HEK293 (cell line): Measurements from ENCODE around the gene PRRT1B.

Experiments
- CTCF ChIA-PET: fragments of 350-600 bp; formaldehyde crosslinking; extraction: SDS; loops from one replicate; lab custom pipeline; 2021; ENCODE audit warnings: antibody characterized with exemption; lab: Yijun Ruan, JAX
- POLR2A ChIA-PET: fragments of 300-600 bp; formaldehyde crosslinking; extraction: SDS; loops from one replicate; lab custom pipeline; 2020; ENCODE audit warnings: antibody characterized with exemption, inconsistent platforms; lab: Yijun Ruan, JAX
- H3K27ac ChIP-seq: fragments of 200-500 bp; sonication (Bioruptor generic); 2 replicates; pipeline ENCODE4 v1.5.1; 2014; ENCODE audit warnings: low read depth, low read length, control low read depth, inconsistent platforms; ENCODE audit errors: extremely low read depth
- H3K36me3 ChIP-seq, 2 experiments: fragments of 200-500 bp in 1 of 2; sonication (Bioruptor generic) in 1 of 2; 1 replicate in 1 of 2; 2 replicates in 1 of 2; pipeline ENCODE4 v1.5.1; 2014 to 2017; ENCODE audit warnings: inconsistent platforms in 2 of 2, low read length in 2 of 2; ENCODE audit not compliant: control insufficient read depth in 2 of 2, insufficient read depth in 1 of 2
- H3K4me1 ChIP-seq: fragments of 200-500 bp; sonication (Bioruptor generic); 2 replicates; pipeline ENCODE4 v1.5.1; 2014; ENCODE audit warnings: mild to moderate bottlenecking, low read length, inconsistent platforms; ENCODE audit not compliant: control insufficient read depth, insufficient read depth
- H3K4me3 ChIP-seq: 2 replicates; pipeline ENCODE4 v1.5.1; 2011; ENCODE audit warnings: low read depth, mild to moderate bottlenecking, control low read depth, low read length, moderate library complexity
- H3K9me3 ChIP-seq: fragments of 200-500 bp; sonication (Bioruptor generic); 2 replicates; pipeline ENCODE4 v1.5.1; 2014; ENCODE audit warnings: low read depth, low read length, inconsistent platforms; ENCODE audit not compliant: control insufficient read depth, insufficient read depth
- GFI1B ChIP-seq: fragments of 450-650 bp; formaldehyde crosslinking; IDR thresholded peaks from 2 replicates; pipeline ENCODE4 v1.5.1; 2016; ENCODE audit warnings: missing biosample characterization, missing genetic modification characterization
- RBAK ChIP-seq: fragments of 450-650 bp; formaldehyde crosslinking; IDR thresholded peaks from 2 replicates; pipeline ENCODE4 v1.5.1; 2016; ENCODE audit warnings: missing biosample characterization, missing genetic modification characterization
- SCRT2 ChIP-seq: fragments of 450-650 bp; formaldehyde crosslinking; IDR thresholded peaks from 2 replicates; pipeline ENCODE4 v1.5.1; 2016; ENCODE audit warnings: missing biosample characterization, missing genetic modification characterization
- WT1 ChIP-seq: fragments of 450-650 bp; formaldehyde crosslinking; IDR thresholded peaks from 2 replicates; pipeline ENCODE4 v1.5.1; 2016; ENCODE audit warnings: missing biosample characterization, missing genetic modification characterization
- ZBTB48 ChIP-seq: fragments of 450-650 bp; formaldehyde crosslinking; IDR thresholded peaks from 2 replicates; pipeline ENCODE4 v1.5.1; 2016; ENCODE audit warnings: missing biosample characterization, missing genetic modification characterization
- ZBTB8A ChIP-seq: fragments of 450-650 bp; formaldehyde crosslinking; IDR thresholded peaks from 2 replicates; pipeline ENCODE4 v1.5.1; 2016; ENCODE audit warnings: missing biosample characterization, missing genetic modification characterization
- ZNF114 ChIP-seq: fragments of 450-650 bp; formaldehyde crosslinking; IDR thresholded peaks from 2 replicates; pipeline ENCODE4 v1.5.0; 2017; ENCODE audit warnings: missing biosample characterization, missing genetic modification characterization
- ZNF274 ChIP-seq, 2 experiments: fragments of 200-500 bp in 1 of 2; fragments of 450-650 bp in 1 of 2; sonication (Bioruptor generic) in 1 of 2; formaldehyde crosslinking in 1 of 2; IDR thresholded peaks; 2 replicates each; pipeline versions ENCODE4 v1.5.1 to v1.6.1; 2014 to 2016; ENCODE audit warnings: borderline replicate concordance in 1 of 2, inconsistent platforms in 1 of 2, low read length in 1 of 2, missing biosample characterization in 1 of 2, missing genetic modification characterization in 1 of 2
- ZNF311 ChIP-seq: fragments of 450-650 bp; formaldehyde crosslinking; IDR thresholded peaks from 2 replicates; pipeline ENCODE4 v1.5.1; 2017; ENCODE audit warnings: missing biosample characterization, missing genetic modification characterization, borderline replicate concordance
- ZNF664 ChIP-seq: fragments of 450-650 bp; formaldehyde crosslinking; IDR thresholded peaks from 2 replicates; pipeline ENCODE4 v1.5.1; 2016; ENCODE audit warnings: missing biosample characterization, missing genetic modification characterization
- ZSCAN23 ChIP-seq: fragments of 450-650 bp; formaldehyde crosslinking; IDR thresholded peaks from 2 replicates; pipeline ENCODE4 v1.5.1; 2016; ENCODE audit warnings: missing biosample characterization, missing genetic modification characterization
- TF ChIP-seq, protein P1 (sequence below): fragments of 450-650 bp; formaldehyde crosslinking; IDR thresholded peaks from 2 replicates; pipeline ENCODE4 v1.5.1; 2016; ENCODE audit warnings: missing biosample characterization, missing genetic modification characterization
- TF ChIP-seq, protein P2 (sequence below): IDR thresholded peaks from 2 replicates; pipeline ENCODE4 v1.6.1; 2011; ENCODE audit warnings: mild to moderate bottlenecking, low read depth, low read length, borderline replicate concordance
- TF ChIP-seq, protein P3 (sequence below): fragments of 450-650 bp; formaldehyde crosslinking; IDR thresholded peaks from 2 replicates; pipeline ENCODE4 v1.5.1; 2016; ENCODE audit warnings: missing biosample characterization, missing genetic modification characterization, borderline replicate concordance
- TF ChIP-seq, protein P4 (sequence below): fragments of 450-650 bp; formaldehyde crosslinking; optimal IDR thresholded peaks from 2 replicates; pipeline ENCODE3; 2016; ENCODE audit warnings: missing biosample characterization, mild to moderate bottlenecking, missing genetic modification characterization
- TF ChIP-seq, protein P5 (sequence below): fragments of 450-650 bp; formaldehyde crosslinking; IDR thresholded peaks from 2 replicates; pipeline ENCODE4 v1.5.1; 2016; ENCODE audit warnings: missing biosample characterization, missing genetic modification characterization, borderline replicate concordance
- TF ChIP-seq, protein P6 (sequence below): fragments of 450-650 bp; formaldehyde crosslinking; IDR thresholded peaks from 2 replicates; pipeline ENCODE4 v1.5.1; 2017; ENCODE audit warnings: missing biosample characterization, missing genetic modification characterization

The PRRT1B gene

DNA sequence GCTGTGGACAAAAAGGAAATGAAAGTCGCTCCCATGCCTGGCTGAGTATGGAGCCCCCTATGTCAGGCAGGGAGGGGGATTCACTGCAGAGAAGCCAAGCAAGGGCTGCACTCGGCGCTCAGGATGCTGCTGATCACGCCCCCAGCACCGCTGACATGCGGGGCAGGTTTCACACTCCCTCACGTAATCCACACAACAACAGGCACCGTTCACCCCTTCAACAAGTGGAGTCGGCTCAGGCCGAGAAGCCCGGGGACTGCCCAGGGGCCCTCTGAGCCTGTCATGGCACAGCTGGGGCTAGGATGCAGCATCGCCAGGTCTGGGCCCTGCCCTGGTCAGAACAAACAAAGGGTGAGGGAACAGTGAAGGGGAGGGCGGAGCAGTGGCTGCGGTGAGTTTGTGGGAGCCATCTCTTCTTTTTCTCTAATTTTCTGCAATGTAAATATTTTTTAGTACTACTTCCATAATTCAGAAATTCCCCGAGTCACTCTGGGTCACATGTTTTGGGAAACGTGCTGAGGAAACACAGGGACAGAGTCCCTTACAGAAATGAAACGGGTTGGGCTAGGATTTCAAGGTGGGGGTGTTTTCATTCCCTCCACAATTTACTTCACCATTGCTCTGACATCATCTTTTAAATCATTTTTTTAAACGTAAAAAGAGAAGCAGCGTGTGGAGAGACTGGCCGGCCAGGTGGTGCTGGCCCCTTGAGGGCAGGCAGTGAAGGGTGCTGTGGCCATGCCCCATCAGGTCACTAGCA lies 49.8 kb downstream of the PRRT1B start:
- H3K4me3 ChIP-seq = no peak overlapping the region
- H3K4me1 ChIP-seq = no peaks in the 10 kb centered on the region
- CTCF ChIA-PET = interaction anchor here (1.6 to 8.8 kb wide), 2 partner anchors 141 to 148 kb away, joined by 4 to 193 read pairs; partner anchors contain the start of gene RAPGEF1
- H3K27ac ChIP-seq = no peak overlapping the region
- TF ChIP-seq RBAK (tag by site-specific recombination) = no peak
- peak; percentile 36 for TF ChIP-seq SCRT2
- no peak for TF ChIP-seq ZSCAN23 (tag by site-specific recombination)
- TF ChIP-seq, protein P1, sequence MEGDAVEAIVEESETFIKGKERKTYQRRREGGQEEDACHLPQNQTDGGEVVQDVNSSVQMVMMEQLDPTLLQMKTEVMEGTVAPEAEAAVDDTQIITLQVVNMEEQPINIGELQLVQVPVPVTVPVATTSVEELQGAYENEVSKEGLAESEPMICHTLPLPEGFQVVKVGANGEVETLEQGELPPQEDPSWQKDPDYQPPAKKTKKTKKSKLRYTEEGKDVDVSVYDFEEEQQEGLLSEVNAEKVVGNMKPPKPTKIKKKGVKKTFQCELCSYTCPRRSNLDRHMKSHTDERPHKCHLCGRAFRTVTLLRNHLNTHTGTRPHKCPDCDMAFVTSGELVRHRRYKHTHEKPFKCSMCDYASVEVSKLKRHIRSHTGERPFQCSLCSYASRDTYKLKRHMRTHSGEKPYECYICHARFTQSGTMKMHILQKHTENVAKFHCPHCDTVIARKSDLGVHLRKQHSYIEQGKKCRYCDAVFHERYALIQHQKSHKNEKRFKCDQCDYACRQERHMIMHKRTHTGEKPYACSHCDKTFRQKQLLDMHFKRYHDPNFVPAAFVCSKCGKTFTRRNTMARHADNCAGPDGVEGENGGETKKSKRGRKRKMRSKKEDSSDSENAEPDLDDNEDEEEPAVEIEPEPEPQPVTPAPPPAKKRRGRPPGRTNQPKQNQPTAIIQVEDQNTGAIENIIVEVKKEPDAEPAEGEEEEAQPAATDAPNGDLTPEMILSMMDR (tag by site-specific recombination) = no peak
- no peaks in the 10 kb centered on the region for H3K9me3 ChIP-seq
- POLR2A ChIA-PET = no interaction called here
- H3K36me3 ChIP-seq = peaks cover 0 to 48% of the 10 kb centered on the region in 2 experiments; a peak in 2 of 3 replicates

DNA sequence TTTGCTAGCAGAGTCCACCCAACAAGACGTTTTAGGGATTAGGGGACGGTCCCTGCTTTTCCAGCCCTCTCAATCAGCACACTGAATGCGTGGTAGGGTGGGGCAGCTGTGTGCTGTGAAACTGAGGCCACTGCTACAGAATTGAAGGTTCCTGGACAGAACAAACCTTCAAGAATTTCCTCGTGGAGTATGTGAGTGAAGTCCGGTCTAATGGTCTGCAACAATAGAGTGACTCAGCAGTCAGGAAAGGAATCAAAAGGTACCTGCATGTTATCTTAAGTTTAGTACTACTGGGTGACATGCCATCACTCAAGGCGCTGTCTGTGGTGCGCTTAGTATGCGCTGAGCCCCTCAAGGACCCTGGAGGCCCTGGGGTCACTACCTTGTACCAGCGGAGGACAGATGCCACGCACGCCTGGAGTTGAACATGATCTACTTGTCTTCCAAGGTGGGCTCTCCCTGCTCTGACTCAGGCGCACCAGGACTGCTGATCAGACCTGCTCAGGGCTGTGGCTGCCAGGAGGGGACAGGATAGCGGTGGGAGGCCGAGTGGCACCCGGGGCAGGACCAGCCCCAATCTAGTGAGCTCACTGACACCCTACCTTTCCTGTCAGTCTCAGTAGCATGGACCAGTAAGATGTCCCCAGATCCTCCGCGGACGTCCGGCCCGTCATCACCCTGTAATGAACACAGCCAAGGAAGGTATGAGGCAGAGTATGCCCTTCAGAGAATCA lies 50.5 kb downstream of the PRRT1B start:
- H3K9me3 ChIP-seq = no peaks in the 10 kb centered on the region
- no peaks in the 10 kb centered on the region for H3K4me1 ChIP-seq
- H3K36me3 ChIP-seq = peaks cover 0 to 50% of the 10 kb centered on the region in 2 experiments; a peak in 2 of 3 replicates
- H3K4me3 ChIP-seq = no peak overlapping the region
- CTCF ChIA-PET = interaction anchor here (1.3 to 8.8 kb wide), 3 partner anchors 141 to 147 kb away, joined by 3 to 193 read pairs (median 4); partner anchors contain the start of gene RAPGEF1
- POLR2A ChIA-PET = no interaction called here
- no peak for TF ChIP-seq WT1 (tag by site-specific recombination)
- TF ChIP-seq ZBTB48 (tag by site-specific recombination) = 0 out of 2 replicates have a peak, but pooled peaks have one; percentile 12
- H3K27ac ChIP-seq = no peak overlapping the region

DNA sequence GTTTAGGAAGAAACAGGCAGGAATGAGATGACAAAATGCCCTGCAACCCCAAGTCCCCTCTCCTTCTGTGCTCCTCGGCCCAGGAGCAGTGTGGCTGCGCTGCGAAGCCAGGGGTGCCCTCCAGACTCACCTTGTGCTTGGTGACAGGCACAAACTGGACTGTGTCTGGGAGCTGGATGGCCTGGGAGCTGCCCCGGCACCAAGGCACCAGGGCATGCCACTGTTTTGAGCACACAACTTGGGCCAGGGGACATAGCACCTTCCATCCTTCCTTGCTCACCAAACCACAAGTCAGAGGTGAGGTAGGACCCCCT lies 51.1 kb downstream of the PRRT1B start:
- POLR2A ChIA-PET = no interaction called here
- Histone ChIP-seq H3K4me1 (no peaks in the 10 kb centered on the region), H3K36me3 (peaks cover under 1 to 53% of the 10 kb centered on the region in 2 experiments; a peak in 2 of 3 replicates), H3K4me3 (no peak overlapping the region), H3K27ac (no peak overlapping the region), H3K9me3 (no peaks in the 10 kb centered on the region)
- CTCF ChIA-PET = interaction anchor here (1.3 kb wide), 1 partner anchor 143 kb away, joined by 3 read pairs; no protein-coding TSS in a partner anchor
- TF ChIP-seq ZNF114 (tag by site-specific recombination) (no peak), ZBTB8A (tag by site-specific recombination) (no peak), GFI1B (tag by site-specific recombination) (no peak), ZNF664 (tag by site-specific recombination) (no peak), ZNF274 (IDR thresholded peaks at IDR 0.05; ENCODE audit: low read length) (no peak), ZNF274 (tag by site-specific recombination; IDR thresholded peaks at IDR 0.05; ENCODE audit: borderline replicate concordance) (no peak), ZNF311 (tag by site-specific recombination) (no peak)
- TF ChIP-seq, protein P2, sequence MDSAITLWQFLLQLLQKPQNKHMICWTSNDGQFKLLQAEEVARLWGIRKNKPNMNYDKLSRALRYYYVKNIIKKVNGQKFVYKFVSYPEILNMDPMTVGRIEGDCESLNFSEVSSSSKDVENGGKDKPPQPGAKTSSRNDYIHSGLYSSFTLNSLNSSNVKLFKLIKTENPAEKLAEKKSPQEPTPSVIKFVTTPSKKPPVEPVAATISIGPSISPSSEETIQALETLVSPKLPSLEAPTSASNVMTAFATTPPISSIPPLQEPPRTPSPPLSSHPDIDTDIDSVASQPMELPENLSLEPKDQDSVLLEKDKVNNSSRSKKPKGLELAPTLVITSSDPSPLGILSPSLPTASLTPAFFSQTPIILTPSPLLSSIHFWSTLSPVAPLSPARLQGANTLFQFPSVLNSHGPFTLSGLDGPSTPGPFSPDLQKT = no peak
- TF ChIP-seq, protein P3, sequence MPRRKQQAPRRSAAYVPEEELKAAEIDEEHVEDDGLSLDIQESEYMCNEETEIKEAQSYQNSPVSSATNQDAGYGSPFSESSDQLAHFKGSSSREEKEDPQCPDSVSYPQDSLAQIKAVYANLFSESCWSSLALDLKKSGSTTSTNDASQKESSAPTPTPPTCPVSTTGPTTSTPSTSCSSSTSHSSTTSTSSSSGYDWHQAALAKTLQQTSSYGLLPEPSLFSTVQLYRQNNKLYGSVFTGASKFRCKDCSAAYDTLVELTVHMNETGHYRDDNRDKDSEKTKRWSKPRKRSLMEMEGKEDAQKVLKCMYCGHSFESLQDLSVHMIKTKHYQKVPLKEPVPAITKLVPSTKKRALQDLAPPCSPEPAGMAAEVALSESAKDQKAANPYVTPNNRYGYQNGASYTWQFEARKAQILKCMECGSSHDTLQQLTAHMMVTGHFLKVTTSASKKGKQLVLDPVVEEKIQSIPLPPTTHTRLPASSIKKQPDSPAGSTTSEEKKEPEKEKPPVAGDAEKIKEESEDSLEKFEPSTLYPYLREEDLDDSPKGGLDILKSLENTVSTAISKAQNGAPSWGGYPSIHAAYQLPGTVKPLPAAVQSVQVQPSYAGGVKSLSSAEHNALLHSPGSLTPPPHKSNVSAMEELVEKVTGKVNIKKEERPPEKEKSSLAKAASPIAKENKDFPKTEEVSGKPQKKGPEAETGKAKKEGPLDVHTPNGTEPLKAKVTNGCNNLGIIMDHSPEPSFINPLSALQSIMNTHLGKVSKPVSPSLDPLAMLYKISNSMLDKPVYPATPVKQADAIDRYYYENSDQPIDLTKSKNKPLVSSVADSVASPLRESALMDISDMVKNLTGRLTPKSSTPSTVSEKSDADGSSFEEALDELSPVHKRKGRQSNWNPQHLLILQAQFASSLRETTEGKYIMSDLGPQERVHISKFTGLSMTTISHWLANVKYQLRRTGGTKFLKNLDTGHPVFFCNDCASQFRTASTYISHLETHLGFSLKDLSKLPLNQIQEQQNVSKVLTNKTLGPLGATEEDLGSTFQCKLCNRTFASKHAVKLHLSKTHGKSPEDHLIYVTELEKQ (tag by site-specific recombination) = no peak
- TF ChIP-seq, protein P4, sequence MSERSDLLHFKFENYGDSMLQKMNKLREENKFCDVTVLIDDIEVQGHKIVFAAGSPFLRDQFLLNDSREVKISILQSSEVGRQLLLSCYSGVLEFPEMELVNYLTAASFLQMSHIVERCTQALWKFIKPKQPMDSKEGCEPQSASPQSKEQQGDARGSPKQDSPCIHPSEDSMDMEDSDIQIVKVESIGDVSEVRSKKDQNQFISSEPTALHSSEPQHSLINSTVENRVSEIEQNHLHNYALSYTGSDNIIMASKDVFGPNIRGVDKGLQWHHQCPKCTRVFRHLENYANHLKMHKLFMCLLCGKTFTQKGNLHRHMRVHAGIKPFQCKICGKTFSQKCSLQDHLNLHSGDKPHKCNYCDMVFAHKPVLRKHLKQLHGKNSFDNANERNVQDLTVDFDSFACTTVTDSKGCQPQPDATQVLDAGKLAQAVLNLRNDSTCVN (tag by site-specific recombination) = no peak
- TF ChIP-seq, protein P5, sequence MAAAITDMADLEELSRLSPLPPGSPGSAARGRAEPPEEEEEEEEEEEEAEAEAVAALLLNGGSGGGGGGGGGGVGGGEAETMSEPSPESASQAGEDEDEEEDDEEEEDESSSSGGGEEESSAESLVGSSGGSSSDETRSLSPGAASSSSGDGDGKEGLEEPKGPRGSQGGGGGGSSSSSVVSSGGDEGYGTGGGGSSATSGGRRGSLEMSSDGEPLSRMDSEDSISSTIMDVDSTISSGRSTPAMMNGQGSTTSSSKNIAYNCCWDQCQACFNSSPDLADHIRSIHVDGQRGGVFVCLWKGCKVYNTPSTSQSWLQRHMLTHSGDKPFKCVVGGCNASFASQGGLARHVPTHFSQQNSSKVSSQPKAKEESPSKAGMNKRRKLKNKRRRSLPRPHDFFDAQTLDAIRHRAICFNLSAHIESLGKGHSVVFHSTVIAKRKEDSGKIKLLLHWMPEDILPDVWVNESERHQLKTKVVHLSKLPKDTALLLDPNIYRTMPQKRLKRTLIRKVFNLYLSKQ (tag by site-specific recombination) = no peak
- TF ChIP-seq, protein P6, sequence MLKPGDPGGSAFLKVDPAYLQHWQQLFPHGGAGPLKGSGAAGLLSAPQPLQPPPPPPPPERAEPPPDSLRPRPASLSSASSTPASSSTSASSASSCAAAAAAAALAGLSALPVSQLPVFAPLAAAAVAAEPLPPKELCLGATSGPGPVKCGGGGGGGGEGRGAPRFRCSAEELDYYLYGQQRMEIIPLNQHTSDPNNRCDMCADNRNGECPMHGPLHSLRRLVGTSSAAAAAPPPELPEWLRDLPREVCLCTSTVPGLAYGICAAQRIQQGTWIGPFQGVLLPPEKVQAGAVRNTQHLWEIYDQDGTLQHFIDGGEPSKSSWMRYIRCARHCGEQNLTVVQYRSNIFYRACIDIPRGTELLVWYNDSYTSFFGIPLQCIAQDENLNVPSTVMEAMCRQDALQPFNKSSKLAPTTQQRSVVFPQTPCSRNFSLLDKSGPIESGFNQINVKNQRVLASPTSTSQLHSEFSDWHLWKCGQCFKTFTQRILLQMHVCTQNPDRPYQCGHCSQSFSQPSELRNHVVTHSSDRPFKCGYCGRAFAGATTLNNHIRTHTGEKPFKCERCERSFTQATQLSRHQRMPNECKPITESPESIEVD (tag by site-specific recombination) = no peak
